Mammary epithelial cell (primary cell): ENCODE data around the gene CDH4.

Experiments
- CTCF ChIP-seq, 2 donors: IDR thresholded peaks in 1 of 2; conservative IDR thresholded peaks in 1 of 2; 2 replicates each; pipeline ENCODE4 v1.5.1; 2011 to 2012; ENCODE audit warnings: inconsistent platforms in 2 of 2, low read length in 2 of 2, mild to moderate bottlenecking in 2 of 2, control low read depth in 1 of 2, low read depth in 1 of 2; ENCODE audit not compliant: insufficient read depth in 1 of 2; ENCODE audit errors: extremely low read depth in 1 of 2
- EZH2 ChIP-seq: IDR thresholded peaks from 2 replicates; pipeline ENCODE4 v1.6.1; 2012; ENCODE audit warnings: low read length, inconsistent platforms, borderline replicate concordance

GRCh38 chr20:61376541-61377240, 124.6 kb downstream of the CDH4 start:
- no peak for TF ChIP-seq CTCF (conservative IDR thresholded peaks at IDR 0.05 in 1 of 2, IDR thresholded peaks at IDR 0.05 in 1 of 2; ENCODE audit: extremely low read depth in 1 of 2, insufficient read depth in 1 of 2, low read depth in 1 of 2, low read length in 2 of 2)
- no peak for TF ChIP-seq EZH2
